Esophagus muscularis mucosa (tissue), 4 donors: ENCODE results near the gene CAMKV. TPM values are rescaled to one million over a fixed set of nuclear protein-coding genes. Genes with fewer than 3 reads are reported as not detected.

ENCODE experiments used
- DNase-seq: peaks from one replicate; pipeline ENCODE4 v3.0.0-alpha.2; 2017; ENCODE audit errors: extremely low spot score
- H3K27ac ChIP-seq, 4 donors: fragments of 200-600 bp; sonication (generic); replicated peaks in 1 of 4; 1 replicate in 3 of 4; 2 replicates in 1 of 4; pipeline ENCODE4 v1.5.1; 2016 to 2019; ENCODE audit warnings: mild to moderate bottlenecking in 1 of 4
- H3K27me3 ChIP-seq, 4 donors: fragments of 200-600 bp; sonication (generic); one replicate each; pipeline versions ENCODE4 v1.5.1 to v1.6.0; 2016 to 2019
- H3K36me3 ChIP-seq, 4 donors: fragments of 200-600 bp; sonication (generic); one replicate each; pipeline ENCODE4 v1.5.1; 2016 to 2019
- H3K4me1 ChIP-seq, 4 donors: fragments of 200-600 bp; sonication (generic); one replicate each; pipeline ENCODE4 v1.5.1; 2016 to 2019
- H3K4me3 ChIP-seq, 4 donors: fragments of 200-600 bp; sonication (generic); 1 replicate in 2 of 4; 2 replicates in 2 of 4; pipeline ENCODE4 v1.5.1; 2016 to 2019; ENCODE audit warnings: mild to moderate bottlenecking in 4 of 4, moderate library complexity in 1 of 4
- H3K9me3 ChIP-seq, 4 donors: fragments of 200-600 bp; sonication (generic); 1 replicate in 3 of 4; 2 replicates in 1 of 4; pipeline ENCODE4 v1.5.1; 2016 to 2019
- EP300 ChIP-seq: sonication (generic); formaldehyde crosslinking; IDR thresholded peaks from one replicate; pipeline ENCODE4 v1.6.1; 2017; ENCODE audit warnings: antibody characterized with exemption
- POLR2A ChIP-seq: fragments of 450-650 bp; IDR thresholded peaks from one replicate; pipeline ENCODE4 v1.6.1; 2017; ENCODE audit warnings: antibody characterized with exemption, moderate library complexity, mild to moderate bottlenecking, low read depth
- POLR2AphosphoS5 ChIP-seq, 2 donors: sonication (generic); formaldehyde crosslinking; IDR thresholded peaks; one replicate each; pipeline ENCODE4 v1.6.1; 2017; ENCODE audit warnings: antibody characterized with exemption in 2 of 2
- WGBS: methylation state at CpG from one replicate; pipeline ENCODE4 v1.1.5; 2018; 5-methylcytosine and 5-hydroxymethylcytosine counted together
- intact Hi-C: fragments of 100-400 bp; cut with DNase I; formaldehyde crosslinking; loops from one replicate; pipeline ENCODE4 v1.15.1; 2023
- total RNA-seq, 4 donors: library from RNA; depleted of rRNA; stranded (reverse); fragments of >200 nt; gene quantifications; one replicate each; pipeline versions ENCODE4 v1.1.0 to v1.2.1, GENCODE V29; 2016
- TF ChIP-seq, protein P1 (sequence below), 3 experiments: fragments of 200-600 bp in 2 of 3; fragments of 450-650 bp in 1 of 3; sonication (generic) in 2 of 3; IDR thresholded peaks; one replicate each; pipeline ENCODE4 v1.5.1; 2017 to 2019; ENCODE audit warnings: antibody characterized with exemption in 3 of 3, mild to moderate bottlenecking in 2 of 3, moderate library complexity in 1 of 3

CAMKV gene
- total RNA-seq, 4 donors from 2014 or later: 0.13 TPM; not detected in 3

DNA sequence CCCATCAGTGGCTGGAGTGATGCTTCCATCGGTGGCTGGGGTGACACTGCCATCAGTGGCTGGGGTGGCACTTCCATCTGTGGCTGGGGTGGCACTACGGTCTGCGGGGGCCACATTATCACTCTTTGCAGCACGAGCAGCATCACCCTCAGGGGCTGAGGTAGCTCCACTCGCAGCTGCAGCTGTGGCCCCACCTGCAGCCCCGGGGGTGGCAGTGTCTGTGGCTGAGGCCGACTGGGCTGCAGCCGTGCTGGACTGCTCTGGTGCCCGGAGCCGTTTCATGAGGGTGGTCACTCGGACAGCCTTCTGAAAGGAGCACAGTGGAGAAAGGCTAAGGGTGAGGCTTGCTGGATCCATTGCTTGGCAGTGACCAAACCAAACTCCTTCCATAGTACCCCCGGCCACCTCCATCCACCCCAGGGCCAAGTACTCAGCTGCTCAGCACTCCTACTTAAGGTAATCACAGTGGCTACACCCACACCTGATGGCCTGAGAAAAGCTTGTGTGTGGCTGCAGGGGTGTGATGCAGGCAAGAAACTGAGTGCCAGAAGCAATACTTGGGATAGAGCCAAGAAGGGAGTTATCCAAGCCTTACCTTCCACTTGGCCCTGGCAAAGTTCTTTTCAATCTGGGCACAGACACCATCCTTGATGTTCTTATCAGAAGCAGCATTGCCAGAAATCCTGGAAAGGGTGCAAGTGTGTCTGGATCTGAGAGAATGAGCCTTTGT lies 10.0 kb downstream of the CAMKV start:
- H3K27ac ChIP-seq: no peak overlapping the region
- H3K4me3 ChIP-seq: no peak overlapping the region
- DNase-seq: no peak
- intact Hi-C loops: loop anchor here (5.0 kb wide), 2 partner anchors 48 to 228 kb away; partner anchors contain the start of gene RBM5
- H3K4me1 ChIP-seq: peaks cover 6 to 16% (median 12%) of the 10 kb centered on the region in 4 donors
- no peaks in the 10 kb centered on the region for H3K9me3 ChIP-seq
- TF ChIP-seq, protein P1, sequence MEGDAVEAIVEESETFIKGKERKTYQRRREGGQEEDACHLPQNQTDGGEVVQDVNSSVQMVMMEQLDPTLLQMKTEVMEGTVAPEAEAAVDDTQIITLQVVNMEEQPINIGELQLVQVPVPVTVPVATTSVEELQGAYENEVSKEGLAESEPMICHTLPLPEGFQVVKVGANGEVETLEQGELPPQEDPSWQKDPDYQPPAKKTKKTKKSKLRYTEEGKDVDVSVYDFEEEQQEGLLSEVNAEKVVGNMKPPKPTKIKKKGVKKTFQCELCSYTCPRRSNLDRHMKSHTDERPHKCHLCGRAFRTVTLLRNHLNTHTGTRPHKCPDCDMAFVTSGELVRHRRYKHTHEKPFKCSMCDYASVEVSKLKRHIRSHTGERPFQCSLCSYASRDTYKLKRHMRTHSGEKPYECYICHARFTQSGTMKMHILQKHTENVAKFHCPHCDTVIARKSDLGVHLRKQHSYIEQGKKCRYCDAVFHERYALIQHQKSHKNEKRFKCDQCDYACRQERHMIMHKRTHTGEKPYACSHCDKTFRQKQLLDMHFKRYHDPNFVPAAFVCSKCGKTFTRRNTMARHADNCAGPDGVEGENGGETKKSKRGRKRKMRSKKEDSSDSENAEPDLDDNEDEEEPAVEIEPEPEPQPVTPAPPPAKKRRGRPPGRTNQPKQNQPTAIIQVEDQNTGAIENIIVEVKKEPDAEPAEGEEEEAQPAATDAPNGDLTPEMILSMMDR (IDR thresholded peaks at IDR 0.05): no peak
- TF ChIP-seq EP300 (no peak), POLR2A (no peak), POLR2AphosphoS5 (IDR thresholded peaks at IDR 0.05) (no peak)
- 75% methylated on average over 1 of the region's 12 CpGs for WGBS
- H3K27me3 ChIP-seq: peaks cover 0 to 29% (median 0%) of the 10 kb centered on the region in 4 donors
- H3K36me3 ChIP-seq: no peaks in the 10 kb centered on the region

DNA sequence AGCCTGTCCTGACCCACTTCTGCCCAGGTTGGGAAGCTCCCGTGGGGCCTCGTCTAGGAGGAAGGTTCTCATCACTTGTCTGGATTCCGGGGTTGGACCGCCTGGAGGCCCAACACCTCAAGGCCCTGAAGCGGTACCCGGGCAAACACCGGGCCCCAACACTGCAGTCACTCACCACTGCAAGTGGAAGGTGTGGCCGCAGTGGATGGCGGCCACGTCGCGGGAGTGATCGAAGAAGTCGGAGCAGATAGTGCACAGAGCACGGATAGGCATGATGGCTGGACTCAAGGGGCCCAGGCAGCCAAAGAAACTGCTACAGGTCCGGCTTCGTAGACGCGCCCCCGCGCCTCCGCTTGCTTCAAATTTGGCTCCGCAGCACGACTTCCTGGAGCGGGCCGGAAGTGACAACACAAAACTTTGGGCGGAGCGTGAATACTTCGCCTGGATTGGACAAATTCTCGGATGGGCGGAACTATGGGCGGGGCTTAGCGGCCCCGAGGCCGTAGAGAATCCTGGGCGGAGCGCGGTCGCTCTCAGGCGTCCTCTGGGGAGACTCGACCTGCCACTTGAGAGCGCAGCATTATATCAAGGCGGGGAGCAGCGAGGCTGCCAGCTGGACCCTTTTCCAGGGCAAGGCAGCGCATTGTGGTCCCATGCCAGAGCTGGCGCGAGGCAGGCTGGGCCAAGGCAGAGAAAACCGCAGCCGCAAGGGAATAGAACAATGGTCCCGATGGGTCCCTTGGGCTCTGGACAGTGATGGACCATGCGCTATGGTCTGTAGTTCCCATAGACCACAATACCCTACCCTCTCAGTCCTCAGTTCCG lies 13.3 kb downstream of the CAMKV start, which contains the start of gene TRAIP:
Gene TRAIP (minus strand): TSS at position 384 of the 825 bp plus-strand sequence. CDS start 111 bp downstream, at position 273.
- peak; percentile 81 to 85 for TF ChIP-seq POLR2AphosphoS5 (IDR thresholded peaks at IDR 0.05)
- no peak for TF ChIP-seq POLR2A
- peak within 1 kb of the TSS; percentile 75 to 81 (median 79) for H3K27ac ChIP-seq
- no peaks in the 10 kb centered on the region for H3K9me3 ChIP-seq
- peak; percentile 99 for DNase-seq
- peaks cover 6 to 16% (median 12%) of the 10 kb centered on the region in 4 donors for H3K4me1 ChIP-seq
- WGBS: 8% methylated on average over 17 of the region's 52 CpGs
- no peaks in the 10 kb centered on the region for H3K36me3 ChIP-seq
- intact Hi-C loops: loop anchor here (5.0 kb wide), 2 partner anchors 51 to 231 kb away; partner anchors contain the start of gene RBM5
- H3K4me3 ChIP-seq: peak within 1 kb of the TSS; percentile 59 to 80 (median 61)
- no peaks in the 10 kb centered on the region for H3K27me3 ChIP-seq

DNA sequence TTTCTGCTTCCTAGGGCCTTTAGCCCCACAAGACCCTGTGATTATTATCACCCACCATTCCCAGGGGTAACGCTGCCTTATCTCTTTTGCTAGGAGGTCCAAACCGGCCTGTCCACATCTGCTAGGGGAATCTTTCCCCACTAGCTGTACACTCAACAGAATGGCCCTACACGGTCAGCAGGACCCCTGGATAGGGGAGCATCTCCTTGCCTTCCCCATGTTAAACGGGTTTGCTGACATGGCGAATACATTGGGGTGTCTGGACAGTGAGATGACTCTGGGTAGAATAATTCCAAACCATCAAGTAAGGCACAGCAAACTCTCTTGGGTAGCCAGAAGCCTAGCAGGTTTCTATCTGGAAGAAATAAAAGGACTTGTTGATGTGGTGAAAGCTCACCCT lies 14.0 kb downstream of the CAMKV start:
- Histone ChIP-seq H3K27me3 (no peaks in the 10 kb centered on the region), H3K27ac (peak overlapping the region in 1 of 4 donors; percentile 75), H3K4me3 (peak overlapping the region; percentile 59 to 80 (median 61)), H3K9me3 (no peaks in the 10 kb centered on the region), H3K36me3 (no peaks in the 10 kb centered on the region), H3K4me1 (peaks cover 6 to 16% (median 12%) of the 10 kb centered on the region in 4 donors)
- TF ChIP-seq POLR2A: no peak
- TF ChIP-seq, protein P1 (IDR thresholded peaks at IDR 0.05): no peak
- no peak for TF ChIP-seq POLR2AphosphoS5 (IDR thresholded peaks at IDR 0.05)
- no peak for TF ChIP-seq EP300
- DNase-seq: no peak
- intact Hi-C loops: loop anchor here (5.0 kb wide), 2 partner anchors 52 to 232 kb away; partner anchors contain the start of gene RBM5
- WGBS: 68% methylated on average over 5 of the region's 5 CpGs

DNA sequence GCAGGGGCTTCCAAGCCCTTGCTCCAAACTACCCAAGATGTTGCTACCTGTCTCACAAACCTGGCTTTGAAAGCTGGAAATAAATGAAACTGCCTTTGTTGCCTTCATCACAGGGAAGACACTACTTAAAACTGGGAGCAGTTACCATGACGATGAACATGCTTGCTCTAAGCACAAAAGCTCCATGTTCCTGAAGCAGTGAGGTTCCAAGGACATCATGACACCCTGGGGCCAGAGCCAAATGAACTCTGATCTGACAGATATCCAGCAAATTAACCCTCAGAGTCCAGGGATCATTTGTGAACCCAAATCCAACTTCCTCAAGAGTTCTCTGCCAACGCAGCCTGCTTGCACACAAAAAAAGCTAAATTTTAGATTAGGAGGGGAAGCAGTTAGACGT lies 24.0 kb downstream of the CAMKV start:
- H3K4me1 ChIP-seq: peaks cover 0 to 7% (median 2%) of the 10 kb centered on the region in 4 donors
- peaks cover 0 to 18% (median 0%) of the 10 kb centered on the region in 4 donors for H3K36me3 ChIP-seq
- 81% methylated on average over 3 of the region's 3 CpGs for WGBS
- DNase-seq: no peak
- H3K27me3 ChIP-seq: no peaks in the 10 kb centered on the region
- no peak overlapping the region for H3K27ac ChIP-seq
- TF ChIP-seq, protein P1 (IDR thresholded peaks at IDR 0.05): no peak
- TF ChIP-seq POLR2AphosphoS5 (IDR thresholded peaks at IDR 0.05) (no peak), POLR2A (no peak), EP300 (no peak)
- H3K4me3 ChIP-seq: no peak overlapping the region
- H3K9me3 ChIP-seq: no peaks in the 10 kb centered on the region
- intact Hi-C loops: no loop called here
